Measurements from ENCODE around the gene MAPK8IP2. TPM values are rescaled to one million over a fixed set of nuclear protein-coding genes. Genes with fewer than 3 reads are reported as not detected.

Gene MAPK8IP2
- total and polyA plus RNA-seq, 2 of the 13 experiments (the other 11 are each of a cell fraction or from before 2014, with no cell fraction given), result 1.3 to 2.6 TPM

DNA sequence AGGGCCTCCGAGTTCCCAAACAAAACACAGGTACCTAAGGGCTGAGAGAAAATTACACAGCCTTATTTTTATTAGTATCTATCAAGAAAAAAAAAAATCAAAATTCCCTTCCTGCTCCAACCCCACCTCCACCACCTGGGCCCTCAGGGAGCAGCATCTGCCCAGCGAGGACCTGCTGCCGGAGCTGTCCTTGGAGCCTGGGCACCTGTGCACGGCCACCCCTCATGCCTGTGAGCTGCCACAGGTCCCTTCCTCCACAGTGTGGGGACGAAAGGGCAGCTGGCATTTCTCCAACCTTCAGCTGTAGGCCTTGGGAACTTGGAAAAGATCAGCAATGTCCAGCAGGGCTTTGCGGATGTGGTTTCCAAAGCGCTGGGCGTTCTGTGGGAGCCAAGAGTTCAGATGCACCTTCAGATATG lies 31.5 kb upstream of the MAPK8IP2 start (continued):
- peak; percentile 79; the same call in 1 of the 2 replicates for TF ChIP-seq SPEN (CRISPR knock-in tag; IDR thresholded peaks at IDR 0.05; ENCODE audit: low read depth)
- TF ChIP-seq RXRB (CRISPR knock-in tag; IDR thresholded peaks at IDR 0.05; ENCODE audit: borderline replicate concordance), result peak; percentile 58; the same call in 1 of the 2 replicates
- TF ChIP-seq THAP11 (CRISPR knock-in tag; IDR thresholded peaks at IDR 0.05), result peak; percentile 42; the same call in 1 of the 2 replicates
- TF ChIP-seq ZNF160 (CRISPR knock-in tag; IDR thresholded peaks at IDR 0.05), result no peak; the same call in 1 of the 2 replicates
- no peak for TF ChIP-seq SRSF1 (optimal IDR thresholded peaks at IDR 0.05; ENCODE audit: low read depth, low read length)
- peak; percentile 80; the same call in 1 of the 2 replicates for TF ChIP-seq ZNF761 (CRISPR knock-in tag; conservative IDR thresholded peaks at IDR 0.05)
- TF ChIP-seq, protein P1, sequence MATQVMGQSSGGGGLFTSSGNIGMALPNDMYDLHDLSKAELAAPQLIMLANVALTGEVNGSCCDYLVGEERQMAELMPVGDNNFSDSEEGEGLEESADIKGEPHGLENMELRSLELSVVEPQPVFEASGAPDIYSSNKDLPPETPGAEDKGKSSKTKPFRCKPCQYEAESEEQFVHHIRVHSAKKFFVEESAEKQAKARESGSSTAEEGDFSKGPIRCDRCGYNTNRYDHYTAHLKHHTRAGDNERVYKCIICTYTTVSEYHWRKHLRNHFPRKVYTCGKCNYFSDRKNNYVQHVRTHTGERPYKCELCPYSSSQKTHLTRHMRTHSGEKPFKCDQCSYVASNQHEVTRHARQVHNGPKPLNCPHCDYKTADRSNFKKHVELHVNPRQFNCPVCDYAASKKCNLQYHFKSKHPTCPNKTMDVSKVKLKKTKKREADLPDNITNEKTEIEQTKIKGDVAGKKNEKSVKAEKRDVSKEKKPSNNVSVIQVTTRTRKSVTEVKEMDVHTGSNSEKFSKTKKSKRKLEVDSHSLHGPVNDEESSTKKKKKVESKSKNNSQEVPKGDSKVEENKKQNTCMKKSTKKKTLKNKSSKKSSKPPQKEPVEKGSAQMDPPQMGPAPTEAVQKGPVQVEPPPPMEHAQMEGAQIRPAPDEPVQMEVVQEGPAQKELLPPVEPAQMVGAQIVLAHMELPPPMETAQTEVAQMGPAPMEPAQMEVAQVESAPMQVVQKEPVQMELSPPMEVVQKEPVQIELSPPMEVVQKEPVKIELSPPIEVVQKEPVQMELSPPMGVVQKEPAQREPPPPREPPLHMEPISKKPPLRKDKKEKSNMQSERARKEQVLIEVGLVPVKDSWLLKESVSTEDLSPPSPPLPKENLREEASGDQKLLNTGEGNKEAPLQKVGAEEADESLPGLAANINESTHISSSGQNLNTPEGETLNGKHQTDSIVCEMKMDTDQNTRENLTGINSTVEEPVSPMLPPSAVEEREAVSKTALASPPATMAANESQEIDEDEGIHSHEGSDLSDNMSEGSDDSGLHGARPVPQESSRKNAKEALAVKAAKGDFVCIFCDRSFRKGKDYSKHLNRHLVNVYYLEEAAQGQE (IDR thresholded peaks at IDR 0.05; ENCODE audit: borderline replicate concordance in 1 of 2, low read depth in 1 of 2, low read length in 2 of 2), result no peak
- TF ChIP-seq ZC3H4 (CRISPR knock-in tag; IDR thresholded peaks at IDR 0.05; ENCODE audit: borderline replicate concordance), result no peak
- TF ChIP-seq NFYC (CRISPR knock-in tag; IDR thresholded peaks at IDR 0.05), result no peak
- TF ChIP-seq MEF2D (CRISPR knock-in tag; IDR thresholded peaks at IDR 0.05), result peak; percentile 50; the same call in 1 of the 2 replicates
- TF ChIP-seq ZBTB8A (CRISPR knock-in tag; IDR thresholded peaks at IDR 0.05; ENCODE audit: borderline replicate concordance, low read depth), result no peak
- TF ChIP-seq DNMT3B (CRISPR knock-in tag; conservative IDR thresholded peaks at IDR 0.05), result no peak
- TF ChIP-seq HNF4G (IDR thresholded peaks at IDR 0.05; ENCODE audit: borderline replicate concordance, low read depth, low read length), result peak; percentile 66
- TF ChIP-seq HNF4G (CRISPR knock-in tag; IDR thresholded peaks at IDR 0.05; ENCODE audit: borderline replicate concordance, low read depth), result peak; percentile 47; the same call in 1 of the 2 replicates
- peak; percentile 23; the same call in 1 of the 2 replicates for TF ChIP-seq GATAD1 (CRISPR knock-in tag; IDR thresholded peaks at IDR 0.05)
- TF ChIP-seq ZNF746 (CRISPR knock-in tag; IDR thresholded peaks at IDR 0.05), result peak; percentile 55; the same call in 1 of the 2 replicates
- 0 out of 2 replicates have a peak, but pooled peaks have one; percentile 13 for TF ChIP-seq ZNF792 (CRISPR knock-in tag; IDR thresholded peaks at IDR 0.05)
- TF ChIP-seq PITX1 (CRISPR knock-in tag; IDR thresholded peaks at IDR 0.05), result no peak
- TF ChIP-seq TCF7 (IDR thresholded peaks at IDR 0.05; ENCODE audit: low read depth), result no peak
- TF ChIP-seq ZNF660 (CRISPR knock-in tag; IDR thresholded peaks at IDR 0.05; ENCODE audit: borderline replicate concordance, low read depth), result no peak
- no peak for TF ChIP-seq ZNF558 (CRISPR knock-in tag; IDR thresholded peaks at IDR 0.05; ENCODE audit: borderline replicate concordance)
- no peak for TF ChIP-seq ELF4 (CRISPR knock-in tag; IDR thresholded peaks at IDR 0.05; ENCODE audit: borderline replicate concordance)
- no peak for TF ChIP-seq SAFB2 (CRISPR knock-in tag; IDR thresholded peaks at IDR 0.05; ENCODE audit: borderline replicate concordance, low read depth)
- TF ChIP-seq ZNF225 (CRISPR knock-in tag; IDR thresholded peaks at IDR 0.05), result no peak
- TF ChIP-seq CHD4 (IDR thresholded peaks at IDR 0.05; ENCODE audit: borderline replicate concordance, low read length), result 0 out of 2 replicates have a peak, but pooled peaks have one; percentile 53
- TF ChIP-seq MED8 (CRISPR knock-in tag; IDR thresholded peaks at IDR 0.05; ENCODE audit: insufficient replicate concordance), result no peak
- TF ChIP-seq, protein P2, sequence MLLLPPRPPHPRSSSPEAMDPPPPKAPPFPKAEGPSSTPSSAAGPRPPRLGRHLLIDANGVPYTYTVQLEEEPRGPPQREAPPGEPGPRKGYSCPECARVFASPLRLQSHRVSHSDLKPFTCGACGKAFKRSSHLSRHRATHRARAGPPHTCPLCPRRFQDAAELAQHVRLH (CRISPR knock-in tag; IDR thresholded peaks at IDR 0.05; ENCODE audit: borderline replicate concordance, low read depth), result no peak
